Osteocyte (in vitro differentiated cells): ENCODE data around the gene TP63. TPM values are rescaled to one million over a fixed set of nuclear protein-coding genes. Genes with fewer than 3 reads are reported as not detected.

Experiments used
- DNase-seq: peaks from one replicate; pipeline ENCODE4 v3.0.0; 2021; ENCODE audit warnings: mixed read lengths; ENCODE audit not compliant: unreplicated experiment; ENCODE audit errors: extremely low spot score
- H3K27ac Mint-ChIP-seq: one replicate; pipeline ENCODE4 v1.8.0; 2021; ENCODE audit warnings: mild to moderate bottlenecking, mixed read lengths; ENCODE audit not compliant: unreplicated experiment
- H3K27me3 Mint-ChIP-seq: one replicate; pipeline ENCODE4 v1.8.0; 2021; ENCODE audit warnings: mixed read lengths; ENCODE audit not compliant: unreplicated experiment
- H3K36me3 Mint-ChIP-seq: one replicate; pipeline ENCODE4 v1.8.0; 2021; ENCODE audit warnings: mixed read lengths; ENCODE audit not compliant: unreplicated experiment
- H3K4me1 Mint-ChIP-seq: one replicate; pipeline ENCODE4 v1.8.0; 2021; ENCODE audit warnings: mixed read lengths; ENCODE audit not compliant: unreplicated experiment
- H3K4me3 Mint-ChIP-seq: one replicate; pipeline ENCODE4 v1.8.0; 2021; ENCODE audit warnings: mild to moderate bottlenecking, moderate library complexity, mixed read lengths; ENCODE audit not compliant: unreplicated experiment
- H3K9me3 Mint-ChIP-seq: one replicate; pipeline ENCODE4 v1.8.0; 2021; ENCODE audit warnings: mixed read lengths; ENCODE audit not compliant: unreplicated experiment
- CTCF ChIP-seq: fragments of 200-600 bp; sonication (generic); IDR thresholded peaks from 2 replicates; pipeline ENCODE4 v1.5.0; 2021; ENCODE audit warnings: antibody characterized with exemption, mild to moderate bottlenecking, moderate library complexity
- total RNA-seq: library from RNA; stranded (reverse); gene quantifications from 2 replicates; pipeline ENCODE4 v1.2.1, GENCODE V29; 2021

The TP63 gene
- total RNA-seq, 1 donor from 2014 or later, result 0.16 TPM

GRCh38 chr3:189695400-189695799 is 64.2 kb downstream of the TP63 start:
- H3K36me3 Mint-ChIP-seq, result no peaks in the 10 kb centered on the region
- no peak for TF ChIP-seq CTCF
- no peak for DNase-seq
- H3K4me1 Mint-ChIP-seq, result peaks cover 3% of the 10 kb centered on the region
- no peak overlapping the region for H3K27ac Mint-ChIP-seq
- no peaks in the 10 kb centered on the region for H3K27me3 Mint-ChIP-seq
- no peaks in the 10 kb centered on the region for H3K9me3 Mint-ChIP-seq
- no peak overlapping the region for H3K4me3 Mint-ChIP-seq

GRCh38 chr3:189698811-189699210 is 67.6 kb downstream of the TP63 start:
- Mint-ChIP-seq H3K36me3 (no peaks in the 10 kb centered on the region), H3K27me3 (no peaks in the 10 kb centered on the region), H3K27ac (no peak overlapping the region), H3K9me3 (no peaks in the 10 kb centered on the region), H3K4me3 (no peak overlapping the region), H3K4me1 (peaks cover 16% of the 10 kb centered on the region)
- no peak for DNase-seq
- TF ChIP-seq CTCF, result no peak

GRCh38 chr3:189699885-189700284 is 68.7 kb downstream of the TP63 start:
- no peak for DNase-seq
- H3K4me3 Mint-ChIP-seq, result no peak overlapping the region
- no peak for TF ChIP-seq CTCF
- no peak overlapping the region for H3K27ac Mint-ChIP-seq
- H3K36me3 Mint-ChIP-seq, result no peaks in the 10 kb centered on the region
- H3K4me1 Mint-ChIP-seq, result peaks cover 16% of the 10 kb centered on the region
- H3K9me3 Mint-ChIP-seq, result no peaks in the 10 kb centered on the region
- no peaks in the 10 kb centered on the region for H3K27me3 Mint-ChIP-seq

- peak overlapping the region; percentile 2 for H3K27ac Mint-ChIP-seq
- DNase-seq, result no peak
Observed at GRCh38 chr3:189702066-189702646, 71.0 kb downstream of the TP63 start.

GRCh38 chr3:189703865-189704264 is 72.7 kb downstream of the TP63 start:
- Mint-ChIP-seq H3K27me3 (no peaks in the 10 kb centered on the region), H3K9me3 (no peaks in the 10 kb centered on the region), H3K27ac (no peak overlapping the region), H3K4me1 (peaks cover 13% of the 10 kb centered on the region), H3K4me3 (no peak overlapping the region), H3K36me3 (no peaks in the 10 kb centered on the region)
- DNase-seq, result no peak
- no peak for TF ChIP-seq CTCF

More at GRCh38 chr3:189702066-189702646, 71.0 kb downstream of the TP63 start:
- no peaks in the 10 kb centered on the region for H3K9me3 Mint-ChIP-seq
- H3K27me3 Mint-ChIP-seq, result no peaks in the 10 kb centered on the region
- H3K36me3 Mint-ChIP-seq, result no peaks in the 10 kb centered on the region
- TF ChIP-seq CTCF, result no peak
- H3K4me3 Mint-ChIP-seq, result no peak overlapping the region
- H3K4me1 Mint-ChIP-seq, result peaks cover 13% of the 10 kb centered on the region
